ENCODE measurements around the gene MAST4.

DNA sequence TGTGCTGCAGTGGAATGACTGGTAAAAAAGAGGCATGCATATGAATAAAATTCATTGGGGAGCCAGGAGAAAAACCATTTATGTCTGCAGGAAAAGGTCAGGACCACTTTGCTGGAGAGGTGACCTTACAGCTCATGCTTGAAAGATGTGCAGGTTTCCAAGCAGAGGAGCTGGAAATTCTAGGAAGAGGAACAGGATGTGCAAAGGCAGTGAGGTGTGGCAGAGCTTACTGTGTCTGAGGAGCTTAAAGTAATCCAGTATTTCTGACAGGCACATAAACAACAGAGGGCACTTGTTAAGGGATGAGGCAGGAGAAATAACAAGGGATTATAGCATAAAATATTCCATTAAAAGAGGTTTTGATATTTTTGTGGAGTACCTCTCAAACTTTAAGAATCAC is 397.3 kb downstream of the MAST4 start:
- TF ChIP-seq EZH2phosphoT487 (IDR thresholded peaks at IDR 0.05; ENCODE audit: insufficient read depth, low read depth) = no peak
- TF ChIP-seq EZH2 (IDR thresholded peaks at IDR 0.05; ENCODE audit: insufficient read depth, poor library complexity, severe bottlenecking) = no peak
